ENCODE measurements around the gene TRIOBP. TPM values are rescaled to one million over a fixed set of nuclear protein-coding genes. Genes with fewer than 3 reads are reported as not detected.

Gene TRIOBP
- total and polyA plus RNA-seq, 2 of the 13 experiments (the other 11 are each of a cell fraction or from before 2014, with no cell fraction given): 6.1 to 15.4 TPM

DNA sequence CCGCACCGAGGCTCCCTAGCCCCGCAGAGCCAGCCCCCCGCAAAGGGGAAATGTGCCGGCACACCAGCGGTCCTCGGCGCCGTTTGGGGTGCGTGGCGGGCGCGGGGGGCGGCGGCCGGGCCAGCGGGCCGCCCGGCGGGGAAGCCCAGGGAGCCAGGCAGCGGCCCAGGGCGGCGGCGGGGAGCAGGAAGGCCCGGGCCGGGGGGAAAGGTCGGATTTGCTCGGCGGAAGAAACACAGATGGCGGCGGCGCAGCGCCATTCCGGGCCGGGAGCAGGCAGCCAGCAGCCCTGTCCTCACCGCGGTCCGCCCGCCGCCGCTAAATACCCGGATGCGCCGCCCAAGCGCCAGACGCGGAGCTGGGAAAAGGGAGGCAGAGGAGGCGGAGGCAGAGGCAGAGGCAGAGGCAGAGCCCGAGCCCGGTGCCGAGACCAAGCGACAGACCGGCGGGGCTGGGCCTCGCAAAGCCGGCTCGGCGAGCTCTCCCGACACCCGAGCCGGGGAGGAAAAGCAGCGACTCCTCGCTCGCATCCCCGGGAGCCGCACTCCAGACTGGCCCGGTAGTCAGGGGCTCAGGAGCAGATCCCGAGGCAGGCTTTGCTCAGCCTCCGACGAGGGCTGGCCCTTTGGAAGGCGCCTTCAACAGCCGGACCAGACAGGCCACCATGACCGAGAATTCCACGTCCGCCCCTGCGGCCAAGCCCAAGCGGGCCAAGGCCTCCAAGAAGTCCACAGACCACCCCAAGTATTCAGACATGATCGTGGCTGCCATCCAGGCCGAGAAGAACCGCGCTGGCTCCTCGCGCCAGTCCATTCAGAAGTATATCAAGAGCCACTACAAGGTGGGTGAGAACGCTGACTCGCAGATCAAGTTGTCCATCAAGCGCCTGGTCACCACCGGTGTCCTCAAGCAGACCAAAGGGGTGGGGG, 108.3 kb downstream of the TRIOBP start (continued):
- TF ChIP-seq SCMH1 (CRISPR knock-in tag; IDR thresholded peaks at IDR 0.05; ENCODE audit: borderline replicate concordance) (no peak), KDM6A (CRISPR knock-in tag; IDR thresholded peaks at IDR 0.05; ENCODE audit: low read depth) (no peak), SMAD1 (CRISPR knock-in tag; IDR thresholded peaks at IDR 0.05; ENCODE audit: borderline replicate concordance, low read depth) (no peak), JARID2 (CRISPR knock-in tag; IDR thresholded peaks at IDR 0.05; ENCODE audit: insufficient replicate concordance) (peak; percentile 41), MLLT10 (CRISPR knock-in tag; IDR thresholded peaks at IDR 0.05) (peak; percentile 86), NCOR1 (IDR thresholded peaks at IDR 0.05; ENCODE audit: borderline replicate concordance, low read length) (no peak), SPEN (CRISPR knock-in tag; IDR thresholded peaks at IDR 0.05; ENCODE audit: low read depth) (peak; percentile 89), FOXP1 (IDR thresholded peaks at IDR 0.05) (no peak), FOXP1 (CRISPR knock-in tag; IDR thresholded peaks at IDR 0.05) (no peak), ZNF326 (CRISPR knock-in tag; IDR thresholded peaks at IDR 0.05; ENCODE audit: borderline replicate concordance) (no peak), RELA (CRISPR knock-in tag; IDR thresholded peaks at IDR 0.05) (0 out of 2 replicates have a peak, but pooled peaks have one; percentile 56)
- TF ChIP-seq, protein P1, sequence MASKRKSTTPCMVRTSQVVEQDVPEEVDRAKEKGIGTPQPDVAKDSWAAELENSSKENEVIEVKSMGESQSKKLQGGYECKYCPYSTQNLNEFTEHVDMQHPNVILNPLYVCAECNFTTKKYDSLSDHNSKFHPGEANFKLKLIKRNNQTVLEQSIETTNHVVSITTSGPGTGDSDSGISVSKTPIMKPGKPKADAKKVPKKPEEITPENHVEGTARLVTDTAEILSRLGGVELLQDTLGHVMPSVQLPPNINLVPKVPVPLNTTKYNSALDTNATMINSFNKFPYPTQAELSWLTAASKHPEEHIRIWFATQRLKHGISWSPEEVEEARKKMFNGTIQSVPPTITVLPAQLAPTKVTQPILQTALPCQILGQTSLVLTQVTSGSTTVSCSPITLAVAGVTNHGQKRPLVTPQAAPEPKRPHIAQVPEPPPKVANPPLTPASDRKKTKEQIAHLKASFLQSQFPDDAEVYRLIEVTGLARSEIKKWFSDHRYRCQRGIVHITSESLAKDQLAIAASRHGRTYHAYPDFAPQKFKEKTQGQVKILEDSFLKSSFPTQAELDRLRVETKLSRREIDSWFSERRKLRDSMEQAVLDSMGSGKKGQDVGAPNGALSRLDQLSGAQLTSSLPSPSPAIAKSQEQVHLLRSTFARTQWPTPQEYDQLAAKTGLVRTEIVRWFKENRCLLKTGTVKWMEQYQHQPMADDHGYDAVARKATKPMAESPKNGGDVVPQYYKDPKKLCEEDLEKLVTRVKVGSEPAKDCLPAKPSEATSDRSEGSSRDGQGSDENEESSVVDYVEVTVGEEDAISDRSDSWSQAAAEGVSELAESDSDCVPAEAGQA (IDR thresholded peaks at IDR 0.05; ENCODE audit: low read depth): 0 out of 2 replicates have a peak, but pooled peaks have one; percentile 32
- TF ChIP-seq, protein P1 (CRISPR knock-in tag; IDR thresholded peaks at IDR 0.05; ENCODE audit: borderline replicate concordance): no peak
- TF ChIP-seq, protein P2, sequence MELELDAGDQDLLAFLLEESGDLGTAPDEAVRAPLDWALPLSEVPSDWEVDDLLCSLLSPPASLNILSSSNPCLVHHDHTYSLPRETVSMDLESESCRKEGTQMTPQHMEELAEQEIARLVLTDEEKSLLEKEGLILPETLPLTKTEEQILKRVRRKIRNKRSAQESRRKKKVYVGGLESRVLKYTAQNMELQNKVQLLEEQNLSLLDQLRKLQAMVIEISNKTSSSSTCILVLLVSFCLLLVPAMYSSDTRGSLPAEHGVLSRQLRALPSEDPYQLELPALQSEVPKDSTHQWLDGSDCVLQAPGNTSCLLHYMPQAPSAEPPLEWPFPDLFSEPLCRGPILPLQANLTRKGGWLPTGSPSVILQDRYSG (CRISPR knock-in tag; IDR thresholded peaks at IDR 0.05): peak; percentile 18; the same call in 1 of the 2 replicates
- TF ChIP-seq, protein P3, sequence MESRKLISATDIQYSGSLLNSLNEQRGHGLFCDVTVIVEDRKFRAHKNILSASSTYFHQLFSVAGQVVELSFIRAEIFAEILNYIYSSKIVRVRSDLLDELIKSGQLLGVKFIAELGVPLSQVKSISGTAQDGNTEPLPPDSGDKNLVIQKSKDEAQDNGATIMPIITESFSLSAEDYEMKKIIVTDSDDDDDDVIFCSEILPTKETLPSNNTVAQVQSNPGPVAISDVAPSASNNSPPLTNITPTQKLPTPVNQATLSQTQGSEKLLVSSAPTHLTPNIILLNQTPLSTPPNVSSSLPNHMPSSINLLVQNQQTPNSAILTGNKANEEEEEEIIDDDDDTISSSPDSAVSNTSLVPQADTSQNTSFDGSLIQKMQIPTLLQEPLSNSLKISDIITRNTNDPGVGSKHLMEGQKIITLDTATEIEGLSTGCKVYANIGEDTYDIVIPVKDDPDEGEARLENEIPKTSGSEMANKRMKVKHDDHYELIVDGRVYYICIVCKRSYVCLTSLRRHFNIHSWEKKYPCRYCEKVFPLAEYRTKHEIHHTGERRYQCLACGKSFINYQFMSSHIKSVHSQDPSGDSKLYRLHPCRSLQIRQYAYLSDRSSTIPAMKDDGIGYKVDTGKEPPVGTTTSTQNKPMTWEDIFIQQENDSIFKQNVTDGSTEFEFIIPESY (CRISPR knock-in tag; IDR thresholded peaks at IDR 0.05): peak; percentile 25; the same call in 1 of the 2 replicates
- TF ChIP-seq, protein P4, sequence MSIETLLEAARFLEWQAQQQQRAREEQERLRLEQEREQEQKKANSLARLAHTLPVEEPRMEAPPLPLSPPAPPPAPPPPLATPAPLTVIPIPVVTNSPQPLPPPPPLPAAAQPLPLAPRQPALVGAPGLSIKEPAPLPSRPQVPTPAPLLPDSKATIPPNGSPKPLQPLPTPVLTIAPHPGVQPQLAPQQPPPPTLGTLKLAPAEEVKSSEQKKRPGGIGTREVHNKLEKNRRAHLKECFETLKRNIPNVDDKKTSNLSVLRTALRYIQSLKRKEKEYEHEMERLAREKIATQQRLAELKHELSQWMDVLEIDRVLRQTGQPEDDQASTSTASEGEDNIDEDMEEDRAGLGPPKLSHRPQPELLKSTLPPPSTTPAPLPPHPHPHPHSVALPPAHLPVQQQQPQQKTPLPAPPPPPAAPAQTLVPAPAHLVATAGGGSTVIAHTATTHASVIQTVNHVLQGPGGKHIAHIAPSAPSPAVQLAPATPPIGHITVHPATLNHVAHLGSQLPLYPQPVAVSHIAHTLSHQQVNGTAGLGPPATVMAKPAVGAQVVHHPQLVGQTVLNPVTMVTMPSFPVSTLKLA (IDR thresholded peaks at IDR 0.05): no peak
- TF ChIP-seq, protein P5, sequence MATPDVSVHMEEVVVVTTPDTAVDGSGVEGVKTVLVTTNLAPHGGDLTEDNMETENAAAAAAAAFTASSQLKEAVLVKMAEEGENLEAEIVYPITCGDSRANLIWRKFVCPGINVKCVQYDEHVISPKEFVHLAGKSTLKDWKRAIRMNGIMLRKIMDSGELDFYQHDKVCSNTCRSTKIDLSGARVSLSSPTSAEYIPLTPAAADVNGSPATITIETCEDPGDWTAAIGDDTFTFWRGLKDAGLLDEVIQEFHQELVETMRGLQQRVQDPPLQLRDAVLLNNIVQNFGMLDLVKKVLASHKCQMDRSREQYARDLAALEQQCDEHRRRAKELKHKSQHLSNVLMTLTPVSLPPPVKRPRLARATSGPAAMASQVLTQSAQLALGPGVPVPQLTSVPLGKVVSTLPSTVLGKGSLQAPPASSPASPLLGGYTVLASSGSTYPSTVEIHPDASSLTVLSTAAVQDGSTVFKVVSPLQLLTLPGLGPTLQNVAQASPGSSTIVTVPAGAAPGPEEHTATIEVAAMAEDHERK (CRISPR knock-in tag; IDR thresholded peaks at IDR 0.05; ENCODE audit: low read depth): no peak
